ENCODE data around the gene TMEM117. TPM values are rescaled to one million over a fixed set of nuclear protein-coding genes. Genes with fewer than 3 reads are reported as not detected.

Gene TMEM117
- total RNA-seq, 6 experiments from 2014 or later = 2.4 to 15.3 (median 3.1) TPM

DNA sequence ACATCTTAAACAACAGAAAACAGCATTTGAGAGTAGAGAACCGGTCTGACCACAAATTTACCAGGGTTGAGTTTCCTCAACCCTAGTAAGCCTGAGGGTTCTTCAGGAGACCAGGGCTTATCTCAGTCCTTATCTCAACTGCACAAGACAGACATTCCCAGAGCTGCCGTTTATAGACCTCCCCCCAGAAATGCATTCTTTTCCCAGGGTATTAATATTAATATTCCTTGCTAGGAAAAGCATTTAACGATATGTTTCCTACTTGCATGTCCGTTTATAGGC, 12.3 kb downstream of the TMEM117 start:
- H3K4me3 ChIP-seq = no peak overlapping the region
- TF ChIP-seq POLR2A (IDR thresholded peaks at IDR 0.05) = no peak
- TF ChIP-seq, protein P1, sequence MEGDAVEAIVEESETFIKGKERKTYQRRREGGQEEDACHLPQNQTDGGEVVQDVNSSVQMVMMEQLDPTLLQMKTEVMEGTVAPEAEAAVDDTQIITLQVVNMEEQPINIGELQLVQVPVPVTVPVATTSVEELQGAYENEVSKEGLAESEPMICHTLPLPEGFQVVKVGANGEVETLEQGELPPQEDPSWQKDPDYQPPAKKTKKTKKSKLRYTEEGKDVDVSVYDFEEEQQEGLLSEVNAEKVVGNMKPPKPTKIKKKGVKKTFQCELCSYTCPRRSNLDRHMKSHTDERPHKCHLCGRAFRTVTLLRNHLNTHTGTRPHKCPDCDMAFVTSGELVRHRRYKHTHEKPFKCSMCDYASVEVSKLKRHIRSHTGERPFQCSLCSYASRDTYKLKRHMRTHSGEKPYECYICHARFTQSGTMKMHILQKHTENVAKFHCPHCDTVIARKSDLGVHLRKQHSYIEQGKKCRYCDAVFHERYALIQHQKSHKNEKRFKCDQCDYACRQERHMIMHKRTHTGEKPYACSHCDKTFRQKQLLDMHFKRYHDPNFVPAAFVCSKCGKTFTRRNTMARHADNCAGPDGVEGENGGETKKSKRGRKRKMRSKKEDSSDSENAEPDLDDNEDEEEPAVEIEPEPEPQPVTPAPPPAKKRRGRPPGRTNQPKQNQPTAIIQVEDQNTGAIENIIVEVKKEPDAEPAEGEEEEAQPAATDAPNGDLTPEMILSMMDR (IDR thresholded peaks at IDR 0.05) = no peak
- H3K27ac ChIP-seq = no peak overlapping the region
- H3K4me1 ChIP-seq = no peaks in the 10 kb centered on the region
- DNase-seq = no peak
- no peaks in the 10 kb centered on the region for H3K9me3 ChIP-seq
- ATAC-seq = no peak
- peaks cover 0 to 4% (median 0%) of the 10 kb centered on the region in 4 donors for H3K36me3 ChIP-seq
- intact Hi-C loops (cut with DNase I) = no loop called here
- WGBS (ENCODE audit: insufficient coverage, low coverage, low lambda C conversion rate, missing lambda C conversion rate) = 93% methylated on average over 3 of the region's 4 CpGs
- no peaks in the 10 kb centered on the region for H3K27me3 ChIP-seq

DNA sequence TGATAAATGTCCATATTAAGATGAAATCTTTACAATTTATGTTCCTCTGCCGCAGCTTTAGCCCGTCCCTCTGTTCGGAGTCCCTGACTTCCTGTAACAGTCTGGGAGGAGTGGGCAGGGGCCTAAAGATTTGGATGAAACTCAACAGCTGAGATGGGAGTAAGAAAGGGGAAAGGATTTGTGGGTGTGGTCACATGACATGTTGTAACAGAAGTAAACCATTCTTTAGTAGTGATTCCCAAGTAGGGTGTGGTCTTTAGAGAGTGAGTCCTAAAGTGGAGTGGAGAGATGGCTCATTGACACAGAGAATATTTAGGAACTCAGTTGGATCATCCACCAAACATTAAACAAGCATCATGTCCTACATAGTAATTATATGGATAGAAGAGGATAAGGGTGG, 12.9 kb downstream of the TMEM117 start:
- no peak overlapping the region for H3K27ac ChIP-seq
- intact Hi-C loops (cut with DNase I) = no loop called here
- peaks cover 0 to 4% (median 0%) of the 10 kb centered on the region in 4 donors for H3K36me3 ChIP-seq
- H3K27me3 ChIP-seq = no peaks in the 10 kb centered on the region
- no peaks in the 10 kb centered on the region for H3K4me1 ChIP-seq
- TF ChIP-seq, protein P1 (IDR thresholded peaks at IDR 0.05) = no peak
- TF ChIP-seq POLR2A (IDR thresholded peaks at IDR 0.05) = no peak
- DNase-seq (no peak), ATAC-seq (no peak)
- no peaks in the 10 kb centered on the region for H3K9me3 ChIP-seq
- H3K4me3 ChIP-seq = no peak overlapping the region
- 98% methylated on average over 3 of the region's 3 CpGs for WGBS (ENCODE audit: insufficient coverage, low coverage, low lambda C conversion rate, missing lambda C conversion rate)

DNA sequence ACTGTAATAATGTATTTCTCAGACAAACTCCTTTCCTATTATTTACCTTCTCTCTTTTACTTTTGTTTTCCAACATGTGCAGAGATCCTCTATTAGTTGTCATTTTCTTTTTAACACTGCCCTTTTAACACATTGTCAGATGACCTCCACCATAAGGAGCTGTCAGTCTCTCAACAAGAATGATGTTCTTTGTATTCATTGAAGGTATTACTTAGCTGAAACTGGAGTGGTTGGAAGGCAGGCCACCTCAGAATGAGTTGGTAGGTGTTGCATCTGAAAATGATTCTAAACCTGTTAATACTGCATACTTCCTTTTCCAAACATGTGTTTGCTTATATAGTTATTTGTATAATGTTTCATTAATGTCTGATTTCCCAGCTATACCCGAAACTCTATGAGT, 16.9 kb downstream of the TMEM117 start:
- no peak overlapping the region for H3K27ac ChIP-seq
- no peaks in the 10 kb centered on the region for H3K27me3 ChIP-seq
- 94% methylated on average over 1 of the region's 1 CpG for WGBS (ENCODE audit: insufficient coverage, low coverage, low lambda C conversion rate, missing lambda C conversion rate)
- intact Hi-C loops (cut with DNase I) = no loop called here
- no peak for TF ChIP-seq POLR2A (IDR thresholded peaks at IDR 0.05)
- TF ChIP-seq, protein P1 (IDR thresholded peaks at IDR 0.05) = no peak
- no peak for ATAC-seq
- DNase-seq = no peak
- H3K4me3 ChIP-seq = no peak overlapping the region
- no peaks in the 10 kb centered on the region for H3K9me3 ChIP-seq
- H3K4me1 ChIP-seq = no peaks in the 10 kb centered on the region
- no peaks in the 10 kb centered on the region for H3K36me3 ChIP-seq

DNA sequence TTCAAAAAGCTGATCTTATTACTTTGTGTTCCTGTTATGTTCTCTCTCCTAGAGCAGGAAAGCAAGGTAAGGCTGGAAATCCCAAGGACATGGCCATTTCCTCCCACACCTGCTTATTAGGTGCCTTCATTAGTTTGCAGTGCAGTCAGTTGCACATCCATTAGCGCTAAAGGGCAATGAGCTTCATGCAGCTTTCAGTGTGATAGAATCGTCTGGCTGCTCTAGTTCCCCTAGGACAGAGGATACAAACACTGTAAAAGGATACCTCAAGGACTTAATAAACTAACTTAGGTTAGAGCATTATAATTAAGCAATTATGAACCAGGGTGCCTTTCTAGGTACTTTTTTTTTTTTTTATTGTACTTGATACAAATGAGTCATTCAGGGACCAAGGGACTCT, 21.1 kb downstream of the TMEM117 start:
- ATAC-seq = no peak
- no peak for DNase-seq
- no peak overlapping the region for H3K4me3 ChIP-seq
- WGBS (ENCODE audit: insufficient coverage, low coverage, low lambda C conversion rate, missing lambda C conversion rate) = 80% methylated on average over 2 of the region's 2 CpGs
- H3K27ac ChIP-seq = no peak overlapping the region
- intact Hi-C loops (cut with DNase I) = no loop called here
- H3K27me3 ChIP-seq = no peaks in the 10 kb centered on the region
- no peaks in the 10 kb centered on the region for H3K4me1 ChIP-seq
- no peaks in the 10 kb centered on the region for H3K36me3 ChIP-seq
- no peak for TF ChIP-seq POLR2A (IDR thresholded peaks at IDR 0.05)
- TF ChIP-seq, protein P1 (IDR thresholded peaks at IDR 0.05) = no peak
- H3K9me3 ChIP-seq = no peaks in the 10 kb centered on the region

- no peaks in the 10 kb centered on the region for H3K27me3 ChIP-seq
- no peak overlapping the region for H3K4me3 ChIP-seq
- no peak for ATAC-seq
- H3K9me3 ChIP-seq = no peaks in the 10 kb centered on the region
- 76% methylated on average over 3 of the region's 7 CpGs for WGBS (ENCODE audit: insufficient coverage, low coverage, low lambda C conversion rate, missing lambda C conversion rate)
- no peaks in the 10 kb centered on the region for H3K36me3 ChIP-seq
- DNase-seq = no peak
- intact Hi-C loops (cut with DNase I) = no loop called here
- H3K27ac ChIP-seq = no peak overlapping the region
- TF ChIP-seq, protein P1 (IDR thresholded peaks at IDR 0.05) = no peak
- no peaks in the 10 kb centered on the region for H3K4me1 ChIP-seq
These were observed 22.2 kb downstream of the TMEM117 start for GRCh38 chr12:43858096-43858495.
